ENCODE data around the gene IGSF9B. TPM values are rescaled to one million over a fixed set of nuclear protein-coding genes. Genes with fewer than 3 reads are reported as not detected.

IGSF9B gene
- total and polyA plus RNA-seq, 4 donors: 0.07 to 0.33 (median 0.09) TPM; not detected in 1

- WGBS: 90% methylated on average over 10 of the region's 10 CpGs
- Histone ChIP-seq H3K27ac (ENCODE audit: low read depth in 1 of 2, low read length in 2 of 2) (no peak overlapping the region), H3K27me3 (ENCODE audit: control insufficient read depth in 4 of 4, insufficient read depth in 4 of 4, low read length in 3 of 4) (peaks cover 0 to 10% (median 1%) of the 10 kb centered on the region in 4 donors), H3K4me3 (ENCODE audit: low read depth in 1 of 3, low read length in 3 of 3) (no peak overlapping the region), H3K4me1 (ENCODE audit: control insufficient read depth in 4 of 4, insufficient read depth in 4 of 4, low read length in 3 of 4) (no peaks in the 10 kb centered on the region), H3K9ac (ENCODE audit: low read depth in 1 of 2, low read length in 2 of 2) (no peak overlapping the region), H3K36me3 (ENCODE audit: control insufficient read depth in 4 of 4, insufficient read depth in 3 of 4, low read depth in 1 of 4, low read length in 3 of 4) (peaks cover 0 to 2% (median 0%) of the 10 kb centered on the region in 4 donors), H3K9me3 (ENCODE audit: control insufficient read depth in 4 of 4, low read length in 3 of 4) (no peaks in the 10 kb centered on the region)
- no peak for DNase-seq (ENCODE audit: low spot score)
- TF ChIP-seq EGR1 (IDR thresholded peaks at IDR 0.05; ENCODE audit: low read depth in 2 of 2) (no peak), JUND (IDR thresholded peaks at IDR 0.05) (no peak), RAD21 (IDR thresholded peaks at IDR 0.05) (no peak), SP1 (IDR thresholded peaks at IDR 0.05) (no peak), RXRA (IDR thresholded peaks at IDR 0.05) (no peak), HNF4G (IDR thresholded peaks at IDR 0.05) (no peak)
Observed at GRCh38 chr11:133921513-133921912, 35.3 kb downstream of the IGSF9B start.

DNA sequence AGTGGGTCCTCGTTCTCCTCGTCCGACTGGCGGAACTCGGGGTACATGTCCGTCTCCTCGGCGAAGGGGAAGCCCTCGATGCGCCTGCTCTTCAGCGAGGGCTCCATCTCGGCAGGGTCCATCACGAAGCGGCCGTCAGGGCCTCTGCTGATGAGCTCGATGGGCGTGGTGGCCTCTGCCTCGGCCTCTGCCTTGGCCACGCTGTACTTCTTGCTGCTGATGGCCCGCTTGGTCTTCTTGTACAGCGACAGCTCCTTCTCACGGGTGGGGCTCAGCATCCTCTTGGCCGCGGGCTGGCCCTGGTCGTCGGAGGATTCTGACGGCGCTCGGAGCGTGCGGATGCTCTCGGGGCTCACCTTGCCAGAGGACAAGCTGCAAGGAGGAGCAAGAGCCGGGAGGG, 35.7 kb downstream of the IGSF9B start:
- no peaks in the 10 kb centered on the region for H3K9me3 ChIP-seq (ENCODE audit: control insufficient read depth in 4 of 4, low read length in 3 of 4)
- peaks cover 0 to 2% (median 0%) of the 10 kb centered on the region in 4 donors for H3K36me3 ChIP-seq (ENCODE audit: control insufficient read depth in 4 of 4, insufficient read depth in 3 of 4, low read depth in 1 of 4, low read length in 3 of 4)
- H3K4me3 ChIP-seq (ENCODE audit: low read depth in 1 of 3, low read length in 3 of 3): no peak overlapping the region
- H3K4me1 ChIP-seq (ENCODE audit: control insufficient read depth in 4 of 4, insufficient read depth in 4 of 4, low read length in 3 of 4): no peaks in the 10 kb centered on the region
- WGBS: 92% methylated on average over 33 of the region's 33 CpGs
- H3K27ac ChIP-seq (ENCODE audit: low read depth in 1 of 2, low read length in 2 of 2): no peak overlapping the region
- no peak overlapping the region for H3K9ac ChIP-seq (ENCODE audit: low read depth in 1 of 2, low read length in 2 of 2)
- H3K27me3 ChIP-seq (ENCODE audit: control insufficient read depth in 4 of 4, insufficient read depth in 4 of 4, low read length in 3 of 4): peaks cover 0 to 10% (median 1%) of the 10 kb centered on the region in 4 donors
- DNase-seq (ENCODE audit: low spot score): no peak
- TF ChIP-seq SP1 (IDR thresholded peaks at IDR 0.05) (no peak), EGR1 (IDR thresholded peaks at IDR 0.05; ENCODE audit: low read depth in 2 of 2) (no peak), CTCF (IDR thresholded peaks at IDR 0.05; ENCODE audit: low read depth, low read length, missing input control) (no peak), HNF4A (conservative IDR thresholded peaks at IDR 0.05) (no peak), FOXA2 (IDR thresholded peaks at IDR 0.05) (no peak), FOXA1 (IDR thresholded peaks at IDR 0.05) (no peak), JUND (IDR thresholded peaks at IDR 0.05) (no peak), NR2F2 (IDR thresholded peaks at IDR 0.05) (no peak), HNF4G (IDR thresholded peaks at IDR 0.05) (no peak), RAD21 (IDR thresholded peaks at IDR 0.05) (no peak), RXRA (IDR thresholded peaks at IDR 0.05) (no peak), YY1 (IDR thresholded peaks at IDR 0.05) (no peak), TAF1 (conservative IDR thresholded peaks at IDR 0.05) (no peak)
- TF ChIP-seq, protein P1, sequence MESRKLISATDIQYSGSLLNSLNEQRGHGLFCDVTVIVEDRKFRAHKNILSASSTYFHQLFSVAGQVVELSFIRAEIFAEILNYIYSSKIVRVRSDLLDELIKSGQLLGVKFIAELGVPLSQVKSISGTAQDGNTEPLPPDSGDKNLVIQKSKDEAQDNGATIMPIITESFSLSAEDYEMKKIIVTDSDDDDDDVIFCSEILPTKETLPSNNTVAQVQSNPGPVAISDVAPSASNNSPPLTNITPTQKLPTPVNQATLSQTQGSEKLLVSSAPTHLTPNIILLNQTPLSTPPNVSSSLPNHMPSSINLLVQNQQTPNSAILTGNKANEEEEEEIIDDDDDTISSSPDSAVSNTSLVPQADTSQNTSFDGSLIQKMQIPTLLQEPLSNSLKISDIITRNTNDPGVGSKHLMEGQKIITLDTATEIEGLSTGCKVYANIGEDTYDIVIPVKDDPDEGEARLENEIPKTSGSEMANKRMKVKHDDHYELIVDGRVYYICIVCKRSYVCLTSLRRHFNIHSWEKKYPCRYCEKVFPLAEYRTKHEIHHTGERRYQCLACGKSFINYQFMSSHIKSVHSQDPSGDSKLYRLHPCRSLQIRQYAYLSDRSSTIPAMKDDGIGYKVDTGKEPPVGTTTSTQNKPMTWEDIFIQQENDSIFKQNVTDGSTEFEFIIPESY (IDR thresholded peaks at IDR 0.05): no peak
- TF ChIP-seq, protein P2, sequence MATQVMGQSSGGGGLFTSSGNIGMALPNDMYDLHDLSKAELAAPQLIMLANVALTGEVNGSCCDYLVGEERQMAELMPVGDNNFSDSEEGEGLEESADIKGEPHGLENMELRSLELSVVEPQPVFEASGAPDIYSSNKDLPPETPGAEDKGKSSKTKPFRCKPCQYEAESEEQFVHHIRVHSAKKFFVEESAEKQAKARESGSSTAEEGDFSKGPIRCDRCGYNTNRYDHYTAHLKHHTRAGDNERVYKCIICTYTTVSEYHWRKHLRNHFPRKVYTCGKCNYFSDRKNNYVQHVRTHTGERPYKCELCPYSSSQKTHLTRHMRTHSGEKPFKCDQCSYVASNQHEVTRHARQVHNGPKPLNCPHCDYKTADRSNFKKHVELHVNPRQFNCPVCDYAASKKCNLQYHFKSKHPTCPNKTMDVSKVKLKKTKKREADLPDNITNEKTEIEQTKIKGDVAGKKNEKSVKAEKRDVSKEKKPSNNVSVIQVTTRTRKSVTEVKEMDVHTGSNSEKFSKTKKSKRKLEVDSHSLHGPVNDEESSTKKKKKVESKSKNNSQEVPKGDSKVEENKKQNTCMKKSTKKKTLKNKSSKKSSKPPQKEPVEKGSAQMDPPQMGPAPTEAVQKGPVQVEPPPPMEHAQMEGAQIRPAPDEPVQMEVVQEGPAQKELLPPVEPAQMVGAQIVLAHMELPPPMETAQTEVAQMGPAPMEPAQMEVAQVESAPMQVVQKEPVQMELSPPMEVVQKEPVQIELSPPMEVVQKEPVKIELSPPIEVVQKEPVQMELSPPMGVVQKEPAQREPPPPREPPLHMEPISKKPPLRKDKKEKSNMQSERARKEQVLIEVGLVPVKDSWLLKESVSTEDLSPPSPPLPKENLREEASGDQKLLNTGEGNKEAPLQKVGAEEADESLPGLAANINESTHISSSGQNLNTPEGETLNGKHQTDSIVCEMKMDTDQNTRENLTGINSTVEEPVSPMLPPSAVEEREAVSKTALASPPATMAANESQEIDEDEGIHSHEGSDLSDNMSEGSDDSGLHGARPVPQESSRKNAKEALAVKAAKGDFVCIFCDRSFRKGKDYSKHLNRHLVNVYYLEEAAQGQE (IDR thresholded peaks at IDR 0.05): no peak
- TF ChIP-seq, protein P3, sequence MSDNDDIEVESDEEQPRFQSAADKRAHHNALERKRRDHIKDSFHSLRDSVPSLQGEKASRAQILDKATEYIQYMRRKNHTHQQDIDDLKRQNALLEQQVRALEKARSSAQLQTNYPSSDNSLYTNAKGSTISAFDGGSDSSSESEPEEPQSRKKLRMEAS (IDR thresholded peaks at IDR 0.05): no peak
- TF ChIP-seq, protein P4, sequence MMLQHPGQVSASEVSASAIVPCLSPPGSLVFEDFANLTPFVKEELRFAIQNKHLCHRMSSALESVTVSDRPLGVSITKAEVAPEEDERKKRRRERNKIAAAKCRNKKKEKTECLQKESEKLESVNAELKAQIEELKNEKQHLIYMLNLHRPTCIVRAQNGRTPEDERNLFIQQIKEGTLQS (IDR thresholded peaks at IDR 0.05): no peak

Measured in liver (tissue), 9 donors.